ENCODE data around the gene VAMP2. TPM values are rescaled to one million over a fixed set of nuclear protein-coding genes. Genes with fewer than 3 reads are reported as not detected.

The VAMP2 gene
- polyA plus RNA-seq, 4 donors, result 27.5 to 75.9 (median 46.7) TPM

GRCh38 chr17:8128125-8128784, 34.5 kb downstream of the VAMP2 start:
- Histone ChIP-seq H3K4me1 (ENCODE audit: control insufficient read depth in 3 of 3, insufficient read depth in 2 of 3, low read depth in 1 of 3, low read length in 2 of 3) (peaks cover 6 to 35% (median 7%) of the 10 kb centered on the region in 3 donors), H3K36me3 (ENCODE audit: control insufficient read depth in 3 of 3, insufficient read depth in 2 of 3, low read depth in 1 of 3, low read length in 3 of 3) (no peaks in the 10 kb centered on the region), H3K27ac (ENCODE audit: low read depth in 1 of 3, low read length in 2 of 3) (no peak overlapping the region), H3K9me3 (ENCODE audit: control insufficient read depth in 2 of 2, insufficient read depth in 1 of 2, low read depth in 1 of 2, low read length in 1 of 2) (no peaks in the 10 kb centered on the region), H3K27me3 (ENCODE audit: control insufficient read depth in 3 of 3, insufficient read depth in 3 of 3, low read length in 3 of 3) (peaks cover 0 to 53% (median 3%) of the 10 kb centered on the region in 3 donors), H3K4me3 (ENCODE audit: low read depth in 1 of 3, low read length in 3 of 3) (no peak overlapping the region)
- FAIRE-seq (no peak), DNase-seq (no peak)
- WGBS, 3 donors, result 64 to 75% (median 68%) methylated on average over 14 of the region's 14 CpGs

GRCh38 chr17:8126491-8127066, 36.2 kb downstream of the VAMP2 start:
- H3K27me3 ChIP-seq (ENCODE audit: control insufficient read depth in 3 of 3, insufficient read depth in 3 of 3, low read length in 3 of 3), result peaks cover 5 to 69% (median 7%) of the 10 kb centered on the region in 3 donors
- H3K4me3 ChIP-seq (ENCODE audit: low read depth in 1 of 3, low read length in 3 of 3), result peak overlapping the region; percentile 46 to 53 (median 49)
- peaks cover 13 to 48% (median 14%) of the 10 kb centered on the region in 3 donors for H3K4me1 ChIP-seq (ENCODE audit: control insufficient read depth in 3 of 3, insufficient read depth in 2 of 3, low read depth in 1 of 3, low read length in 2 of 3)
- H3K9me3 ChIP-seq (ENCODE audit: control insufficient read depth in 2 of 2, insufficient read depth in 1 of 2, low read depth in 1 of 2, low read length in 1 of 2), result no peaks in the 10 kb centered on the region
- DNase-seq (peak; percentile 18 to 76), FAIRE-seq (no peak)
- 0 to 1% (median 1%) methylated on average over 35 to 45 of the region's 45 CpGs for WGBS, 3 donors
- H3K36me3 ChIP-seq (ENCODE audit: control insufficient read depth in 3 of 3, insufficient read depth in 2 of 3, low read depth in 1 of 3, low read length in 3 of 3), result no peaks in the 10 kb centered on the region
- H3K27ac ChIP-seq (ENCODE audit: low read depth in 1 of 3, low read length in 2 of 3), result peak overlapping the region in 2 of 3 donors; percentile 43 to 76

- DNase-seq (peak; percentile 8 to 55), FAIRE-seq (no peak)
- H3K4me1 ChIP-seq (ENCODE audit: control insufficient read depth in 3 of 3, insufficient read depth in 2 of 3, low read depth in 1 of 3, low read length in 2 of 3), result peaks cover 15 to 51% (median 18%) of the 10 kb centered on the region in 3 donors
- peak overlapping the region in 1 of 3 donors; percentile 30 for H3K27ac ChIP-seq (ENCODE audit: low read depth in 1 of 3, low read length in 2 of 3)
- H3K36me3 ChIP-seq (ENCODE audit: control insufficient read depth in 3 of 3, insufficient read depth in 2 of 3, low read depth in 1 of 3, low read length in 3 of 3), result no peaks in the 10 kb centered on the region
- WGBS, 3 donors, result 1% methylated on average over 35 of the region's 35 CpGs
- peak overlapping the region; percentile 46 to 53 (median 49) for H3K4me3 ChIP-seq (ENCODE audit: low read depth in 1 of 3, low read length in 3 of 3)
- no peaks in the 10 kb centered on the region for H3K9me3 ChIP-seq (ENCODE audit: control insufficient read depth in 2 of 2, insufficient read depth in 1 of 2, low read depth in 1 of 2, low read length in 1 of 2)
- peaks cover 5 to 70% (median 7%) of the 10 kb centered on the region in 3 donors for H3K27me3 ChIP-seq (ENCODE audit: control insufficient read depth in 3 of 3, insufficient read depth in 3 of 3, low read length in 3 of 3)
Observed at GRCh38 chr17:8125947-8126490, 36.7 kb downstream of the VAMP2 start.

- WGBS, 3 donors, result 1% methylated on average over 38 to 40 of the region's 40 CpGs
- no peaks in the 10 kb centered on the region for H3K36me3 ChIP-seq (ENCODE audit: control insufficient read depth in 3 of 3, insufficient read depth in 2 of 3, low read depth in 1 of 3, low read length in 3 of 3)
- H3K4me1 ChIP-seq (ENCODE audit: control insufficient read depth in 3 of 3, insufficient read depth in 2 of 3, low read depth in 1 of 3, low read length in 2 of 3), result peaks cover 16 to 57% (median 20%) of the 10 kb centered on the region in 3 donors
- H3K27ac ChIP-seq (ENCODE audit: low read depth in 1 of 3, low read length in 2 of 3), result peak overlapping the region in 1 of 3 donors; percentile 30
- no peak for FAIRE-seq
- H3K4me3 ChIP-seq (ENCODE audit: low read depth in 1 of 3, low read length in 3 of 3), result peak overlapping the region; percentile 46 to 53 (median 49)
- H3K27me3 ChIP-seq (ENCODE audit: control insufficient read depth in 3 of 3, insufficient read depth in 3 of 3, low read length in 3 of 3), result peaks cover 5 to 76% (median 7%) of the 10 kb centered on the region in 3 donors
- DNase-seq, result peak; percentile 73 to 84
- H3K9me3 ChIP-seq (ENCODE audit: control insufficient read depth in 2 of 2, insufficient read depth in 1 of 2, low read depth in 1 of 2, low read length in 1 of 2), result no peaks in the 10 kb centered on the region
Observed at GRCh38 chr17:8125154-8125946, 37.4 kb downstream of the VAMP2 start.

- H3K36me3 ChIP-seq (ENCODE audit: control insufficient read depth in 3 of 3, insufficient read depth in 2 of 3, low read depth in 1 of 3, low read length in 3 of 3), result no peaks in the 10 kb centered on the region
- peaks cover 5 to 68% (median 7%) of the 10 kb centered on the region in 3 donors for H3K27me3 ChIP-seq (ENCODE audit: control insufficient read depth in 3 of 3, insufficient read depth in 3 of 3, low read length in 3 of 3)
- DNase-seq (peak; percentile 6 to 47), FAIRE-seq (no peak)
- 3 to 4% (median 3%) methylated on average over 22 to 24 of the region's 24 CpGs for WGBS, 3 donors
- H3K9me3 ChIP-seq (ENCODE audit: control insufficient read depth in 2 of 2, insufficient read depth in 1 of 2, low read depth in 1 of 2, low read length in 1 of 2), result no peaks in the 10 kb centered on the region
- H3K4me1 ChIP-seq (ENCODE audit: control insufficient read depth in 3 of 3, insufficient read depth in 2 of 3, low read depth in 1 of 3, low read length in 2 of 3), result peaks cover 16 to 59% (median 20%) of the 10 kb centered on the region in 3 donors
- H3K27ac ChIP-seq (ENCODE audit: low read depth in 1 of 3, low read length in 2 of 3), result no peak overlapping the region
- H3K4me3 ChIP-seq (ENCODE audit: low read depth in 1 of 3, low read length in 3 of 3), result peak overlapping the region in 2 of 3 donors; percentile 34 to 53
Observed at GRCh38 chr17:8124350-8125153, 38.2 kb downstream of the VAMP2 start.

GRCh38 chr17:8123695-8124349, 38.9 kb downstream of the VAMP2 start, which contains the start of gene HES7:
HES7 (minus strand) TSS chr17:8124106; CDS start chr17:8124084, 22 bp downstream.
- 1% methylated on average over 29 of the region's 29 CpGs for WGBS, 3 donors
- Histone ChIP-seq H3K4me1 (ENCODE audit: control insufficient read depth in 3 of 3, insufficient read depth in 2 of 3, low read depth in 1 of 3, low read length in 2 of 3) (peaks cover 16 to 59% (median 20%) of the 10 kb centered on the region in 3 donors), H3K27me3 (ENCODE audit: control insufficient read depth in 3 of 3, insufficient read depth in 3 of 3, low read length in 3 of 3) (peaks cover 5 to 62% (median 7%) of the 10 kb centered on the region in 3 donors), H3K9me3 (ENCODE audit: control insufficient read depth in 2 of 2, insufficient read depth in 1 of 2, low read depth in 1 of 2, low read length in 1 of 2) (no peaks in the 10 kb centered on the region), H3K4me3 (ENCODE audit: low read depth in 1 of 3, low read length in 3 of 3) (peak within 1 kb of the TSS; percentile 8 to 53 (median 34)), H3K36me3 (ENCODE audit: control insufficient read depth in 3 of 3, insufficient read depth in 2 of 3, low read depth in 1 of 3, low read length in 3 of 3) (no peaks in the 10 kb centered on the region), H3K27ac (ENCODE audit: low read depth in 1 of 3, low read length in 2 of 3) (peak within 1 kb of the TSS in 1 of 3 donors; percentile 20)
- no peak for FAIRE-seq
- no peak for DNase-seq

GRCh38 chr17:8122924-8123694, 39.6 kb downstream of the VAMP2 start:
- Histone ChIP-seq H3K4me1 (ENCODE audit: control insufficient read depth in 3 of 3, insufficient read depth in 2 of 3, low read depth in 1 of 3, low read length in 2 of 3) (peaks cover 16 to 67% (median 20%) of the 10 kb centered on the region in 3 donors), H3K27me3 (ENCODE audit: control insufficient read depth in 3 of 3, insufficient read depth in 3 of 3, low read length in 3 of 3) (peaks cover 5 to 60% (median 7%) of the 10 kb centered on the region in 3 donors), H3K4me3 (ENCODE audit: low read depth in 1 of 3, low read length in 3 of 3) (peak overlapping the region; percentile 8 to 53 (median 34)), H3K9me3 (ENCODE audit: control insufficient read depth in 2 of 2, insufficient read depth in 1 of 2, low read depth in 1 of 2, low read length in 1 of 2) (no peaks in the 10 kb centered on the region), H3K27ac (ENCODE audit: low read depth in 1 of 3, low read length in 2 of 3) (peak overlapping the region in 1 of 3 donors; percentile 20), H3K36me3 (ENCODE audit: control insufficient read depth in 3 of 3, insufficient read depth in 2 of 3, low read depth in 1 of 3, low read length in 3 of 3) (no peaks in the 10 kb centered on the region)
- 1% methylated on average over 53 to 55 of the region's 55 CpGs for WGBS, 3 donors
- DNase-seq, result peak; percentile 18 to 57
- no peak for FAIRE-seq
